ENCODE results near the gene KRIT1.
"Not testable (repeated sequence)": the region's sequence is repeated elsewhere in the genome, so short reads cannot be mapped to it uniquely, and the experiment has no call there.

Gene KRIT1

GRCh38 chr7:92245487-92246359, at the start of gene KRIT1, which contains the start of gene ANKIB1:
Gene KRIT1, minus strand, starts transcription at chr7:92245914. Its CDS starts 3,779 bp downstream, at chr7:92242135.
Gene ANKIB1, plus strand, starts transcription at chr7:92245974. Its CDS starts 49,005 bp downstream, at chr7:92294979.
- DNase-seq: peak; percentile 87

- no peak for DNase-seq
These were observed 49.7 kb upstream of the KRIT1 start for GRCh38 chr7:92295391-92295790.

- no peak for DNase-seq
These were observed 48.3 kb upstream of the KRIT1 start for GRCh38 chr7:92293896-92294590.

- no peak for DNase-seq
These were observed 47.3 kb upstream of the KRIT1 start for GRCh38 chr7:92292981-92293380.

GRCh38 chr7:92289321-92289720, 43.6 kb upstream of the KRIT1 start:
- DNase-seq: no peak

GRCh38 chr7:92282930-92283329, 37.2 kb upstream of the KRIT1 start:
- no peak for DNase-seq

- no peak for DNase-seq
These were observed 36.6 kb upstream of the KRIT1 start for GRCh38 chr7:92282221-92282814.

- no peak for DNase-seq
These were observed 35.3 kb upstream of the KRIT1 start for GRCh38 chr7:92281031-92281430.

GRCh38 chr7:92279396-92280031, 33.8 kb upstream of the KRIT1 start:
- DNase-seq: no peak

- no peak for DNase-seq
These were observed 30.7 kb upstream of the KRIT1 start for GRCh38 chr7:92276460-92276864.

- no peak for DNase-seq
These were observed 29.6 kb upstream of the KRIT1 start for GRCh38 chr7:92275327-92275726.

GRCh38 chr7:92268921-92269320, 23.2 kb upstream of the KRIT1 start:
- no peak for DNase-seq

- DNase-seq: no peak
These were observed 20.9 kb upstream of the KRIT1 start for GRCh38 chr7:92266415-92267241.

- DNase-seq: no peak
These were observed 14.6 kb upstream of the KRIT1 start for GRCh38 chr7:92260248-92260781.

- no peak for DNase-seq
These were observed 14.0 kb upstream of the KRIT1 start for GRCh38 chr7:92259610-92260247.

- no peak for DNase-seq
These were observed 13.3 kb upstream of the KRIT1 start for GRCh38 chr7:92259062-92259461.

- DNase-seq: no peak
These were observed 9.6 kb upstream of the KRIT1 start for GRCh38 chr7:92255308-92255707.

GRCh38 chr7:92254800-92255199, 9.1 kb upstream of the KRIT1 start:
- DNase-seq: not testable (repeated sequence)

GRCh38 chr7:92253251-92253650, 7.5 kb upstream of the KRIT1 start:
- no peak for DNase-seq

- no peak for DNase-seq
These were observed 5.5 kb upstream of the KRIT1 start for GRCh38 chr7:92251181-92251580.

- no peak for DNase-seq
These were observed 4.9 kb upstream of the KRIT1 start for GRCh38 chr7:92250603-92251002.

All from CD4-positive, alpha-beta T cell treated with Interferon gamma for 1 hour (primary cell).